H9 (cell line): ENCODE measurements around the gene PPP2R3B. TPM values are rescaled to one million over a fixed set of nuclear protein-coding genes. Genes with fewer than 3 reads are reported as not detected.

Experiments
- DNase-seq: peaks from one replicate; pipeline ENCODE4 v3.0.0-alpha.2; 2017
- H2AFZ ChIP-seq: one replicate; pipeline ENCODE4 v1.6.1; 2013; ENCODE audit warnings: mild to moderate bottlenecking, low read length, control low read depth, moderate library complexity
- H2AK5ac ChIP-seq: 2 replicates; pipeline ENCODE4 v1.6.1; 2013; ENCODE audit warnings: low read length, control low read depth, mixed read lengths; ENCODE audit not compliant: insufficient read length
- H2BK120ac ChIP-seq: one replicate; pipeline ENCODE4 v1.6.1; 2013; ENCODE audit warnings: low read depth, mild to moderate bottlenecking, low read length, control low read depth, inconsistent platforms; ENCODE audit not compliant: poor library complexity, severe bottlenecking
- H2BK12ac ChIP-seq: 2 replicates; pipeline ENCODE4 v1.6.1; 2013; ENCODE audit warnings: low read length, control low read depth, mixed read lengths, low read depth; ENCODE audit not compliant: insufficient read length
- H2BK15ac ChIP-seq: 2 replicates; pipeline ENCODE4 v1.6.1; 2013; ENCODE audit warnings: low read depth, low read length, control low read depth
- H2BK20ac ChIP-seq: one replicate; pipeline ENCODE4 v1.6.1; 2013; ENCODE audit warnings: low read depth, mild to moderate bottlenecking, low read length, control low read depth, inconsistent platforms; ENCODE audit not compliant: poor library complexity, severe bottlenecking
- H2BK5ac ChIP-seq: 2 replicates; pipeline ENCODE4 v1.6.1; 2013; ENCODE audit warnings: low read length, control low read depth, mixed read lengths; ENCODE audit not compliant: insufficient read length
- H3K14ac ChIP-seq: 2 replicates; pipeline ENCODE4 v1.6.1; 2013; ENCODE audit warnings: low read length, control low read depth; ENCODE audit not compliant: insufficient read depth
- H3K18ac ChIP-seq: 2 replicates; pipeline ENCODE4 v1.6.1; 2013; ENCODE audit warnings: low read depth, mild to moderate bottlenecking, mixed read lengths, low read length, control low read depth; ENCODE audit not compliant: insufficient read length
- H3K23ac ChIP-seq: 2 replicates; pipeline ENCODE4 v1.6.1; 2013; ENCODE audit warnings: low read length, control low read depth, mixed read lengths, low read depth; ENCODE audit not compliant: insufficient read length
- H3K23me2 ChIP-seq: 2 replicates; pipeline ENCODE4 v1.6.1; 2013; ENCODE audit warnings: low read depth, mild to moderate bottlenecking, mixed read lengths, low read length, control low read depth; ENCODE audit not compliant: insufficient read length, poor library complexity, severe bottlenecking
- H3K27ac ChIP-seq: 2 replicates; pipeline ENCODE4 v1.5.1; 2013; ENCODE audit warnings: low read length, control low read depth, mixed read lengths, low read depth; ENCODE audit not compliant: insufficient read length
- H3K27me3 ChIP-seq: 2 replicates; pipeline ENCODE4 v1.6.1; 2013; ENCODE audit warnings: low read length, control low read depth, inconsistent platforms; ENCODE audit not compliant: insufficient read depth
- H3K4ac ChIP-seq: 2 replicates; pipeline ENCODE4 v1.6.1; 2013; ENCODE audit warnings: low read depth, mild to moderate bottlenecking, control low read depth, inconsistent platforms, low read length, moderate library complexity
- H3K4me1 ChIP-seq: 2 replicates; pipeline ENCODE4 v1.6.1; 2013; ENCODE audit warnings: low read length, control low read depth, inconsistent platforms; ENCODE audit not compliant: insufficient read depth
- H3K4me2 ChIP-seq: 2 replicates; pipeline ENCODE4 v1.6.1; 2013; ENCODE audit warnings: low read length, control low read depth, mixed read lengths; ENCODE audit not compliant: insufficient read length, insufficient read depth
- H3K56ac ChIP-seq: 2 replicates; pipeline ENCODE4 v1.6.1; 2013; ENCODE audit warnings: low read depth, mild to moderate bottlenecking, mixed read lengths, low read length, control low read depth; ENCODE audit not compliant: insufficient read length
- H3K79me1 ChIP-seq: 2 replicates; pipeline ENCODE4 v1.6.1; 2013; ENCODE audit warnings: low read depth, mild to moderate bottlenecking, moderate library complexity, low read length, control low read depth, inconsistent platforms; ENCODE audit not compliant: insufficient read depth, poor library complexity, severe bottlenecking
- H3K79me2 ChIP-seq: 2 replicates; pipeline ENCODE4 v1.6.1; 2013; ENCODE audit warnings: low read length, control low read depth, inconsistent platforms; ENCODE audit not compliant: insufficient read depth
- H3K9ac ChIP-seq: 2 replicates; pipeline ENCODE4 v1.6.1; 2013; ENCODE audit warnings: low read length, control low read depth, mixed read lengths; ENCODE audit not compliant: insufficient read length; ENCODE audit errors: extremely low read depth
- H3K9me3 ChIP-seq: one replicate; pipeline ENCODE4 v1.6.1; 2013; ENCODE audit warnings: low read depth, low read length, inconsistent platforms; ENCODE audit not compliant: control insufficient read depth
- H3T11ph ChIP-seq: one replicate; pipeline ENCODE4 v1.6.1; 2013; ENCODE audit warnings: mild to moderate bottlenecking, low read length, control low read depth, inconsistent platforms
- H4K20me1 ChIP-seq: one replicate; pipeline ENCODE4 v1.6.1; 2013; ENCODE audit not compliant: control insufficient read depth, insufficient read length, insufficient read depth
- H4K5ac ChIP-seq: 2 replicates; pipeline ENCODE4 v1.6.1; 2013; ENCODE audit warnings: low read depth, mild to moderate bottlenecking, mixed read lengths, low read length, control low read depth; ENCODE audit not compliant: insufficient read length
- H4K8ac ChIP-seq: replicated peaks from 2 replicates; pipeline ENCODE4 v1.6.1; 2013; ENCODE audit warnings: low read length, control low read depth, mixed read lengths, low read depth; ENCODE audit not compliant: insufficient read length
- H4K91ac ChIP-seq: 2 replicates; pipeline ENCODE4 v1.6.1; 2013; ENCODE audit warnings: low read depth, mild to moderate bottlenecking, moderate library complexity, mixed read lengths, low read length, control low read depth; ENCODE audit not compliant: insufficient read length
- H3K27ac Mint-ChIP-seq, 3 experiments: 2 replicates in 2 of 3; 3 replicates in 1 of 3; pipeline ENCODE4 v1.8.0; 2020 to 2021; ENCODE audit warnings: mixed read lengths in 3 of 3, mild to moderate bottlenecking in 1 of 3, moderate library complexity in 1 of 3
- H3K27me3 Mint-ChIP-seq: 2 replicates; pipeline ENCODE4 v1.8.0; 2021; ENCODE audit warnings: low read depth, mild to moderate bottlenecking, moderate library complexity, mixed read lengths
- H3K36me3 Mint-ChIP-seq, 3 experiments: 2 replicates in 2 of 3; 3 replicates in 1 of 3; pipeline ENCODE4 v1.8.0; 2020 to 2021; ENCODE audit warnings: low read depth in 3 of 3, mixed read lengths in 3 of 3; ENCODE audit not compliant: insufficient read depth in 1 of 3
- H3K4me1 Mint-ChIP-seq, 2 experiments: 2 replicates each; pipeline ENCODE4 v1.8.0; 2020; ENCODE audit warnings: mixed read lengths in 2 of 2
- H3K4me3 Mint-ChIP-seq, 2 experiments: 2 replicates in 1 of 2; 3 replicates in 1 of 2; pipeline ENCODE4 v1.8.0; 2020 to 2021; ENCODE audit warnings: mild to moderate bottlenecking in 2 of 2, mixed read lengths in 2 of 2, moderate library complexity in 1 of 2
- H3K9me3 Mint-ChIP-seq, 2 experiments: 2 replicates in 1 of 2; 3 replicates in 1 of 2; pipeline ENCODE4 v1.8.0; 2020; ENCODE audit warnings: mild to moderate bottlenecking in 2 of 2, mixed read lengths in 2 of 2, moderate library complexity in 1 of 2
- WGBS: extraction: QIAGEN DNeasy Blood & Tissue Kit; methylation state at CpG from one replicate; pipeline ENCODE4 v1.1.7; 2013; ENCODE audit warnings: missing lambda C conversion rate, low lambda C conversion rate, mixed read lengths; ENCODE audit not compliant: insufficient read length; ENCODE audit errors: extremely low coverage; 5-methylcytosine and 5-hydroxymethylcytosine counted together
- total RNA-seq: library from RNA; stranded (reverse); gene quantifications from 2 replicates; pipeline ENCODE4 v1.2.1, GENCODE V29; 2021
- TF ChIP-seq, protein P1 (sequence below): fragments of 200-600 bp; sonication (generic); conservative IDR thresholded peaks from 3 replicates; pipeline ENCODE4 v1.8.0; 2021; ENCODE audit warnings: antibody characterized with exemption, mild to moderate bottlenecking

PPP2R3B gene
- total RNA-seq, 1 experiment from 2014 or later: 72.1 TPM

- Histone ChIP-seq H3T11ph (no peak overlapping the region), H3K23ac (no peak overlapping the region), H3K27ac (no peak overlapping the region), H2BK12ac (no peak overlapping the region), H2BK120ac (no peak overlapping the region), H3K4ac (no peak overlapping the region), H4K20me1 (no peaks in the 10 kb centered on the region), H3K79me1 (no peaks in the 10 kb centered on the region), H3K4me1 (no peaks in the 10 kb centered on the region), H3K23me2 (no peaks in the 10 kb centered on the region), H2BK20ac (no peak overlapping the region), H3K14ac (no peak overlapping the region), H4K8ac (no peak overlapping the region), H3K18ac (no peak overlapping the region), H3K27me3 (no peaks in the 10 kb centered on the region), H4K91ac (no peak overlapping the region), H3K79me2 (no peaks in the 10 kb centered on the region), H3K9ac (no peak overlapping the region), H2BK15ac (no peak overlapping the region), H2AFZ (no peak overlapping the region), H2AK5ac (no peak overlapping the region), H4K5ac (no peak overlapping the region), H3K56ac (no peak overlapping the region), H3K4me2 (no peak overlapping the region), H2BK5ac (no peak overlapping the region), H3K9me3 (no peaks in the 10 kb centered on the region)
- TF ChIP-seq, protein P1, sequence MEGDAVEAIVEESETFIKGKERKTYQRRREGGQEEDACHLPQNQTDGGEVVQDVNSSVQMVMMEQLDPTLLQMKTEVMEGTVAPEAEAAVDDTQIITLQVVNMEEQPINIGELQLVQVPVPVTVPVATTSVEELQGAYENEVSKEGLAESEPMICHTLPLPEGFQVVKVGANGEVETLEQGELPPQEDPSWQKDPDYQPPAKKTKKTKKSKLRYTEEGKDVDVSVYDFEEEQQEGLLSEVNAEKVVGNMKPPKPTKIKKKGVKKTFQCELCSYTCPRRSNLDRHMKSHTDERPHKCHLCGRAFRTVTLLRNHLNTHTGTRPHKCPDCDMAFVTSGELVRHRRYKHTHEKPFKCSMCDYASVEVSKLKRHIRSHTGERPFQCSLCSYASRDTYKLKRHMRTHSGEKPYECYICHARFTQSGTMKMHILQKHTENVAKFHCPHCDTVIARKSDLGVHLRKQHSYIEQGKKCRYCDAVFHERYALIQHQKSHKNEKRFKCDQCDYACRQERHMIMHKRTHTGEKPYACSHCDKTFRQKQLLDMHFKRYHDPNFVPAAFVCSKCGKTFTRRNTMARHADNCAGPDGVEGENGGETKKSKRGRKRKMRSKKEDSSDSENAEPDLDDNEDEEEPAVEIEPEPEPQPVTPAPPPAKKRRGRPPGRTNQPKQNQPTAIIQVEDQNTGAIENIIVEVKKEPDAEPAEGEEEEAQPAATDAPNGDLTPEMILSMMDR: no peak
- no peaks in the 10 kb centered on the region; the same call in 1 of the 2 replicates for H3K27me3 Mint-ChIP-seq
- H3K36me3 Mint-ChIP-seq: peaks cover 9 to 27% (median 18%) of the 10 kb centered on the region in 3 experiments
- no peak overlapping the region for H3K4me3 Mint-ChIP-seq
- no CpG with 5 or more reads among the region's 23 CpGs for WGBS
- no peak for DNase-seq
- H3K9me3 Mint-ChIP-seq: peaks cover 6 to 7% of the 10 kb centered on the region in 2 experiments; a peak in 4 of 5 replicates
- no peak overlapping the region for H3K27ac Mint-ChIP-seq
- 0 out of 4 replicates have a peak, but pooled peaks cover 0 to 2% of the 10 kb centered on the region in 2 experiments for H3K4me1 Mint-ChIP-seq
Observed at GRCh38 chrX:332496-332860, 54.2 kb downstream of the PPP2R3B start.
